HG02763 (cell line): ENCODE results near the gene DPF1.
"Not testable (repeated sequence)": the region's sequence is repeated elsewhere in the genome, so short reads cannot be mapped to it uniquely, and the experiment has no call there.

Experiments used
- ATAC-seq: cut with Tn5 transposase; IDR thresholded peaks from one replicate; pipeline ENCODE4 v1.9.1; 2021; ENCODE audit warnings: mild to moderate bottlenecking, moderate library complexity; ENCODE audit not compliant: unreplicated experiment

The DPF1 gene

DNA sequence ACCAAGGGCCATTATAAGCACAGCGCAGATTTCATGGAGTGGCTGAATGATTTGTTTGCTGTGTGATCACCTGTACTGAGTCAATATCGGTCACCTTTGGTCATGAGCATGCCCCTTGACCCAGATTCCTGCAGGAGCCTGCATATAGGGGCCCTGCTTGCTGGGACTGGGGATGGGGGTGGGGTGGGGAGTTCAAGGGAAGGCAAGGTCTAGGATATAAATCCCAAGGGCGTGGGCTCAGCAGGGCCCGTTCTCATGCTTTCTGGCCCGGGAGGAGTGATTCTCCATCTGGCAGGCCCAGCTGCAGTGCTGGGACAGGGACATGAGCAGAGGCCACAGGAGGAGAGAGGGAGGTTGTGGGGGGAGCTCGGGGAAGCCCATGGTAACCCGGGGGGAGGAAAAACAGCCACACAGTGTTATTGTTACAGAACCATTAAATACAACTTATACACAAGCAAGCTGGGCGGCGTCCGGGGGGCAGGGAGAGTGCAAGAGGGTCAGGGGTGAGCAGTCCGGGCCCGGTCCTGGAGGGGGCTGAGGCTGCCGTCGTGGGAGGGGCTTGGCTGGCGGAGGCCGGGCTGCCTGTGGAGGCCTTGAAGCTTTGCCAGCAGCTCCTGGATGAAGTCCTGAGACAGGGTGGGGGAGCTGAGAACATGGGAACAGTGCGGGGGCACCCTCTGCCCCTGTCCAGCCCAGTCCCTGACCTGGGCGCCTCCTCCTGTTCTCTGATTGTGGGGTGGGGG is 27.0 kb upstream of the DPF1 start:
- no peak for ATAC-seq

DNA sequence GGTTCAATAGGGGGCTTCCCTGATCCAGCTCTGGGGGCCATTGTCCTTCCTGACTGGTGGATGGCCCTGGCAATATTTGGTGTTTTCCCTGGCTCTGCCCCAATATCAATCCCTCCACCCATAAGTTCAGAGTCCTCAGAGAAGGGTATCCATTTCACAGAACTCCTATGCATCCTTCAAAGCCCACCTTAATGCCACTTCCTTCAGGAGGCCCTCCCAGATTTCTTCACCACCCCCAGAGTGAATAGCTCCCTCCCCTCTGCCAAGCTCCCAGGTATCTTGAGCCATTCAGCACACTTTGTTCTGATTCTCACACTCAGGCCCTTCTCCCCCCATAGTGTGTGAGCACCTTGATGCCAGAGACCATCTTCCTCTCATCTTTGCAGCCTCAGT is 26.4 kb upstream of the DPF1 start:
- ATAC-seq, result no peak

DNA sequence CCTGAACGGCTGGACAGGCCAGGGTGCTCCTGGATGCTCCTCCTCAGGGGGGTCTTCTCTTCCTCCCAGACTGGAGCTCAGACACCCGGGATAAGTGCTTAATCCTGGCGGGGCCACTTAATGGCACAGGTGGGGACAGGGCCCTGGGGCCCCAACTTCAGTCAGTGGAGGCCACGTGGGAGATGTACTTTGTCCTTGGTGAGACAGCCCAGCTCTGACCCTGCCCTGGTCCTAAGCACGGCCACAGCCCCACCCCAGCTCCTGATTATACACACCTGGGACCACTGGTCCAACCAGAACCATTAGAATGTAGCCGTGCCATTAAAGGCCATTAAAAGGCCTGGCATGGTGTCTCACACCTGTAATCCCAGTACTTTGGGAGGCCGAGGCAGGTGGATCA is 24.4 kb upstream of the DPF1 start:
- ATAC-seq, result no peak

DNA sequence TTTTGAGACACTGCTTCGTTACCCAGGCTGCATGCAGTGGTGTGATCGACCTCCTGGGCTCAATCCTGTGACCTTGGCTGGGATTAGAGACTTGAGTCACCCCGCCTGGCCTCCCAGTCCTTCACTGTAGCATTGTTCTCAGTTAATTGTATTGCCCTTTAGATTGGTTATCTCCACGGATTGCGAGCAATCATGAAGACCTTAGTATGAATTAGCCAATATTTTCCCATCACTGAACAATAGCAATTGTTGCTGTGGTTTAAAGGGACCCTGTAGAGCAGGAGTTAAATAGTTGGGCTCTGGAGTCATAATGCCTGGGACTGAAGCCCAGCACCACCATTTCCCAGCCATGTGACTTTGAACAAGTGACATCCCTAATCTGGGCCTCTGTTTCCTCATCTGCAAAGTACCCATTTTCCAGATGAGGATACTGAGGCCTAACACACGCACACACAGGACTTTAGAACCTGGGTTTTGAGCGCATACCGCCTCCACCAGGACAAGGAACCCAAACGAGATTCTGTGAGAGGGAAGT is 23.8 kb upstream of the DPF1 start:
- no peak for ATAC-seq

DNA sequence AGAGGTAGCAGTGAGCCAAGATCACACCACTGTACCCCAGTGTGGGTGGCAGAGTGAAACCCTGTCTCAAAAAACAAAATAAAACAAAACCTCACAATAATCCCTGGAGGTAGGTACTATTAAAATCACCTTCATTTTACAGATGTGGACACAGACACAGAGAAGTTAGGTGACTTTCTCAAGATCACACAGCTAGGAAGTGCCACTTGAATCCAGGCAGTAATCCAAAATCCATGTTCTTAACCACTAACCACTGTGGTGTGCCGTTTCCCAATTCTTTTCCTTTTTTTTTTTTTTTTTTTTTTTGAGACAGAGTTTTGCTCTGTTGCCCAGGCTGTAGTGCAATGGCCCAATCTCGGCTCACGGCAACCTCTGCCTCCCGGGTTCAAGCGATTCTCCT is 23.1 kb upstream of the DPF1 start:
- ATAC-seq, result no peak

DNA sequence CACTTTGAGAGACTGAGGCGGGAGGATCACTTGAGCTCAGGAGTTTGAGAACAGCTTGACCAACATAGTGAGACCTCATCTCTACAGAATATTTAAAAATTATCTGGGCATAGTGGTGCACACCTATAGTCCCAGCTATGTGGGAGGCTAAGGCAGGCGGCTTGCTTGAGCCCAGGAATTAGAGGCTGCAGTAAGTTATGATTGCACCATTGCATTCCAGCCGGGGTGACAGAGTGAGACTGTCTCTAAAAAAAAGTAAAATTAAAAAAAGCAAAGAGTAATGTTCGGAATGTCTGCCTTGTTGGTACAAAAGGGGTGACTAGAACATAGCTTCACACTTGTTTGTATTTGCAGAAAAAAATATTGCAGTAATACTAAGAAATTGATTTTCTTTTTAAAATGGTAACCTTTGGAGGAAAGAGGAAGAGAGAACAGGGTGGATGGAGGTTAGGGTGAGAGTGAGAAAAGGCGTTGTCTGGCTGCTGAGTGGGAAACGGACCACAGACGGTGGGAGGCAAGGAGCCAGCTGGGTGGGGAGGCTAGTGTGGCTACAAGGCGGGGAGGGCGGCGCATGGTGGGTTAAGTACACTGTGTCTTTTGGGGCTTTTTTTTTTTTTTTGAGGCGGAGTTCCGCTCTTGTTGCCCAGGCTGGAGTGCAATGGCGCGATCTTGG is 21.9 kb upstream of the DPF1 start:
- no peak for ATAC-seq

DNA sequence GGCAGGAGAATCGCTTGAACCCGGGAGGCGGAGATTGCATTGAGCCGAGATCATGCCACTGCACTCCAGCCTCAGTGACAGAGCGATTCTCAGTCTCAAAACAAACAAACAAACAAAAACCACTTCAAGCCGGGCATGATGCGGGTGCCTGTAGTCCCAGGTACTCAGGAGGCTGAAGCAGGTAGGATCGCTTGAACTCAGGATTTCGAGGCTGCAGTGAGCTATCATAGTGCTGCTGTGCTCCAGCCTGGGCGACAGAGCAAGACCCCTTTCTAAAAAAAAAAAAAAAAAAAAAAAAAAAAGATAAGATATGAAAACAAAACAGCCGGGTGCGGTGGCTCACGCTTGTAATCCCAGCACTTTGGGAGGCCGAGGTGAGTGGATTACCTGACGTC is 19.3 kb upstream of the DPF1 start:
- ATAC-seq, result no peak

DNA sequence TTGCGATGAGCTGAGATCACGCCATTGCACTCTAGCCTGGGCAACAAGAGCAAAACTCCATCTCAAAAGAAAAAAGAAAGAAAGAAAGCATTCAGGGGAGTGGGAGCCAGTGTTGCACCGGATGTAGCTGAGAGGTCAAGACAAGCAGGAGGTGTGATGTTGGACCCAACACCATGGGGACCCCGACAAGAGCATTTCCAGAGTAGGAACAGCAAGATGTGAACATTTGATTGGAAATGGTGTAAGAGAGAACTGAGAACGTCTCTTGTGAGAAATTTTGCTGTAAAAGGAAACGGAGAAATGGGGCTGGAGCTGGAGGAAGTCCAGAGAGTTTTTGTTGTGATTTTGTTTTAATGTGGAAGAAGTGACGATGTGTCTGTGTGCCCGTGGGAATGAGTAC is 15.8 kb upstream of the DPF1 start:
- ATAC-seq, result no peak

DNA sequence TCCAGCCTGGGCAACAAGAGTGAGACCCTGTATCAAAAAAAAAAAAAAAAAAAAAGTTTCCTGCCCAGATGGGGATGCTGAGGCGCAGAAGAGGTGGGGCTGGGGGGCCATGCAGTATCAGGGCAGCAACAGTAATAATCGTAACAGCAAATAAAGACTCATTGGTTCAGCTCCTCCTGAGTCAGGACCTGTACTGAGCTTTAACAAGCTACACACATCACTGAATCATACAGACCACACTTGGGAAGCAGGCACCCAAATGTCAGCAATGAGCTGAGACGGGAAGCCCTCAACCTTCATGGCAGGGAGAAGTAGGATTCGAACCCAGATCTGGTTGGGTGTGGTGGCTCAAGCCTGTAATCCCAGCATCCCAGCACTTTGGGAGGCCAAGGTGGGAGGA is 10.6 kb upstream of the DPF1 start:
- ATAC-seq, result no peak

DNA sequence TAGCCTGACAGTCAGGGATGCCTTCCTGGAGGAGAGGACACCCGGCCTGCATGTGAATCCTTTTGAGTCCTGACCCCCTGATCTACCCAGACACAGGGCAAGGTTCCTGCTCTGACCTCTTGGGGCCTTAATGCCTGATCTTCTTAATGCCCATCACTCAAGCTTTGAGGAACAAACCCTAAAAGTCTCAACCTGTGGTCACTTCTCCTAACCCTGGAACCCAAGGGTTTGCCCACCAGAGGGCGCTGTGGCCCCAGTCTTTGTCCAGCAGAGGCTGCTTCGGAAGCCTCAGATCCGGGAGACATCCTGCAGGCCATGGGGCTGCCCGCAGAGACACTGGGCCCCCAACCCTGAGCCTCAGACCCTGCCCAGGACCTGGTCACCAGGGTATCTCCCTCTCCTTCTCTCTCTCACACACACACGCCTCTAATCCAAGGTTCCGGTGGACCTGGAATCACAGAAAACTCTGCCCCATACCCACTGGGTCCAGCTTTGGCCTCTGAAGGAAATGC is 9.8 kb upstream of the DPF1 start:
- ATAC-seq, result no peak

DNA sequence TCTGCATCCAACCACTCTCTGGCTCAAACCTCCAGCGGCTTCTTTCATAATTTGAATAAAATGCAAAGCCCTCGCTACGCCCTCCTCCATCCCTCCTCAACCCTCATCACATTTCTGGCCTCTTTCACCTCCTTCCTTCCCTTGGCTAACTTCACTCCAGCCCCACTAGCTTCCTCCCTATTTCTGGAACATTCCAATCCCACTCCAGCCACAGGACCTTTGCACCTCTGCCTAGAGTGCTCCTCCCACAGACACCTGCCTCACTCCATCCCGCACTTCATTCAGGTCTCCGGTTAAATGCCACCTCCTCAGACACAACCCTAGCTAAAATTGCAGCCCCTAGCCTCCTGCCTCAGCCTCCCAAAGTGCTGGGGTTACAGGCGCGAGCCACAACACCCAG is 7.9 kb upstream of the DPF1 start:
- ATAC-seq, result no peak

DNA sequence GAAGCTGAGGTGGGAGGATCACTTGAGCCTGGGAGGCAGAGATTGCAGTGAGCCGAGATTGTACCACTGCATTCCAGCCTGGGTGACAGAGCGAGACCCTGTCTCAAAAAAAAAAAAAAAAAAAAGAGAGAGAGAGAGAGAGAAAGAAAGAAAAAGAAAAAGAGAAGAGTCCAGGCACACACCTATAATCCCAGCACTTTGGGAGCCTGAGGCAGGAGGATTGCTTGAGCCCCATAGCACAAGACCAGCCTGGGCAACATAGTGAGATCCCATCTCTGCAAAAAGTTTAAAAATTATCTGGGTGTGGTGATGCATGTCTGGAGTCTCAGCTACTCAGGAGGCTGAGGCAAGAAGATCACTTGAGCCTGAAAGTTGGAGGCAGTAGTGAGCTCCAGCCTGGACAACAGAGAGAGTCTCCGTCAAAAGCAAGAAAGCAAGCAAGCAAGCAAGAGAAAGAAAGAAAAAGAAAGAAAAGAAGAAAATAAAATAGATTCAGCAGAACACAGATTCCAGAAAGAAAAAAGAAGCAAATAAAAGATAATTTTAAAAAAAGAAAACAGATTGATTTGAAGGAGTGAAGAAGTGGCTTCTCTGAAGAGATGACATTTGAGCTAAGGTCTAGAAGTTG is 6.6 kb upstream of the DPF1 start:
- not testable (repeated sequence) for ATAC-seq

DNA sequence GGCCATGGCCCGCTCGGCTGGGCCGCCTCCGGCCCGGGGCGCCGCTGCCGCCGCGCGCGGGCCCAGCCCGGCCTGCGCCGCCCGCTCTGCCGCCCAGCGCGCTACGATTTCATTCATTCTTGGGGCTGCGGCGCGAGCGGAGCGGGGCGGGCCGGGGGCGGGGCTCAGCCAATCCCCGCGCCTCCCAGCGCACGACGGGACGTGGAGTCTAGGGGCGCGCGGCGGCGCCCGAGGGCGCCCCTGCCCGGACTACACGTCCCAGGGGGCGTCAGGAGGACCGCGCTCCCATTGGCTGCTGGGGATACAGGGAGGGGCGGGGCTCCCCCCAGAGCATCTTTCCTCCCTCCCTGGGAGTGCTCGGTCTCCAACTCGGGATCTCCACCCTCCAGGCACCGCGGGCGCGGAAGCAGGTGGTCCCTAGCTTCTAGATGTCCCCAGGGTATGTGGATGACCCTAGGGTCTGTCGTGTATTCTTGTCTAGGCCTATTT is 5.6 kb upstream of the DPF1 start:
- no peak for ATAC-seq

DNA sequence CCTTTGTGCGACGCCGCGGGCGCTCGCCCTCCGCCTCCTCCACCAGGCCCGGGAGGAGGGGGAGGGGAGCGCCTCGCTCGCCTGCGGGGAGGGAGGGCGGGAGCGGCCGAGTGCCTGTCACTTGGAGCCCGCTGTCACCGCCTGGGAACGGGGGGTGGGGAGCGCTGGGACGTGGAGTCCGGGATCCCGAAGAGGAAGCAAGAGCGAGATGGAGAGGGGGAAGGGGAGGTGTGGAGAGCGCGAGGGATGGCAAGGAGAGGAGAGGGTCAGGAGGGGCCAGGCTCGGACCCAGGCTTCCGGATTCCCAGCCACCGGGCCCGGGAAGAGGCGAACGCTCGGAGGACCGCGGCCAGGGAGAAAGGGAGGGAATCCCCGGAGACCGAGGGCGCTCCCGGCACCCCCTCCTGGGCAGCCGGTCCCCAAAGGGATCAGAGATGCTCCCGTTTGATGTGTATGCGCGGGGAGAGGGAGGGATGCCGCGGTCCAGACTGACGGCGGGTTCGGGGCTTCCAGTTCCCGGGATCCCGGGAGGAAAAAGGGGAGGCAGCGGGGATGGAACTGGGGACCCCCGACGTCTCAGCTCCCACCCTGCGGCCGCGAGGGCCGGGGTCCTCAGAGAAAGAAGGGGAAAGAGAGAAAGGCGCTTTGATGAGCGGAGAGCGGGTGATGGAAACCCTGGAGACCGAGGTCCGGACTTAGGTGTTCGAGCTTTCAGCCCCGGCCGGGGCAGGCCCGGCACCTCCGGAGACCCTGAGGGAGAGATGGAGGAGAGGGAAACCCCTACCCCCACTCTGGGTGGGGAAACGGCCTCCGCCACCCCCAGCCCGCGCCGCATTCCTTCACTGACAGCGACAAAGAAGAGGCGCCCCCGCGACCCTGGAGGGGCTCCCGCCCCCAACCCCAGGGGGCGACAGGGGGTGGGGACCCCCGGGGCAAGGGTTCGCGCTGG is 4.7 kb upstream of the DPF1 start:
- no peak for ATAC-seq

DNA sequence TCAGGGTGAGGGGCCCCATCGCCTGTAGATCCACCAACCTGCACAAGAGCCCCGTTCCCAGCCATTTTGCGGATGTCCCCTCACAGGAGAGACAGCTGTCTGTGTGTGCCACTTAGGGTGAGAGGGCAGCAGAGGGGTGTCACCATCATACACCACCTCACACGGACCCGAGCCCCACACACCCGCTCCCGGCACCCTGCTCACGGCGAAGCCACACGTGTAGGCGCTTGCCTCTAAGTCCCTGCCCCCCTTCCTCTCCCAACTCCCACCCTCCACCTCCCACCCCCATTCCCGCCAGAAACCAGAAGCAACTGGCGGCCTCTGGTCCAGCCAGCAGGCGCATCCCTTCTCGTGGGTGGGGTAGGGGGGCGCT is 4.0 kb upstream of the DPF1 start:
- ATAC-seq, result no peak

DNA sequence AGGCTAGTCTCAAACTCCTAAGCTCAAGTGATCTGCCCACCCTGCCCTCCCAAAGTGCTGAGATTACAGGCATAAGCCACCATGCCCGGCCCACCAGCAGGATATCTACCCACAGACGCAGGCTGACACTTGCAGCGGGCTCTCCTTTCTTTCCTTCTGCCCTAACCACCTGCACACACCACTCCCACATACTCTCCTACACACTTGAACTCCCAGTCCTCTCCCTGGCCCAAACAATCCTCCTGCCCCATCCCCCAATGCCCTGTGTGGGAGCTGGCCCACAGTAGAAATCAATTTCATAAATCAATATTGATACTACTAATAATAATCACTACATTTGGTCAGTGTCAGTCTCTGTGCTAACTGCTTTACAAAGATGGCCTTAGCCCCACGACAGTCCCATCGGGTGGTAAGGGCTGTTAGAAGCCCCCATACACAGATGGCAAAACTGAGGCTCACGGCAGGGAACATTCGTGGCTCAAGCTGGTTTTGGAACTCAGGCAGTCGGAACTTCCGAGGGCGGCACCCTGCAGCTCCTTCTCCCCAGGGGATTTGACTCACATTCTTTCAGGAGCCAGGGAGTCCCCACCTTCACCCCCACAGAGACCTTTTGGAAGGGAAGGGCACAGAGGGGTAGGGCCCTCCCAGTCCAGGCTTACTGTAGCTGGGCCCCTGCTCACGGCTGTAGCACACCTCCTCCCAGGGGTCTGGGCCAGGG is 3.4 kb upstream of the DPF1 start:
- no peak for ATAC-seq

DNA sequence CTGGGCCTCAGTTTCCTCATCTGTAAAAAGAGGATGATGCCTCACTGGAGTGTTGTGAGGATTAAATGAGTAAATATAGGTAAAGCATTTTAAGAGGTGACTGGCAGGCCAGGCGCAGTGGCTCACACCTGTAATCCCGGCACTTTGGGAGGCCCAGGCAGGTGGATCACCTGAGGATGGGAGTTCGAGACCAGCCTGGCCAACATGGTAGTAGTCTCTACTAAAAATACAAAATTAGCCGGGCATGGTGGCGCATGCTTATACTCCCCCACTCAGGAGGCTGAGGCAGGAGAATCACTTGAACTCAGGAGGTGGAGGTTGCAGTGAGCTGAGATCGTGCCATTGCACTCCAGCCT is 819 bp upstream of the DPF1 start:
- ATAC-seq, result not testable (repeated sequence)

DNA sequence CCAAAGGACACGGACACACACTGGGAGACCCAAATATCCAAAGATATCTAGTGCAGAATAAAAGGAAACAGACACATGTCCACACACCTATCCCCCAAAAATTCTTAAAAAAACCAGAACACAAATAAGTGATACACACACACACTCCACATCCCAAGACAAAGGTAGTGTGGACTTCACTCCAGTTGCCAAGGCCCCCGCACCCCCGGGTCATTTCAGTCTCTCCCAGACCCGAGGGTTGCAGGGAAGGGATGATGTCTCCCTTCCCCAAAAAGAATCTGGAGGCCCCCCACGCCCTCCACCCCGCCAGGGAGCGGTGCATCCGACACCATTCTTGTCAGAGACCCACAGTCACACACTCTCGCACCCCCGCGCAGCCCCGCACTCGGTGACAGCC is 407 bp downstream of the DPF1 start:
- no peak for ATAC-seq

DNA sequence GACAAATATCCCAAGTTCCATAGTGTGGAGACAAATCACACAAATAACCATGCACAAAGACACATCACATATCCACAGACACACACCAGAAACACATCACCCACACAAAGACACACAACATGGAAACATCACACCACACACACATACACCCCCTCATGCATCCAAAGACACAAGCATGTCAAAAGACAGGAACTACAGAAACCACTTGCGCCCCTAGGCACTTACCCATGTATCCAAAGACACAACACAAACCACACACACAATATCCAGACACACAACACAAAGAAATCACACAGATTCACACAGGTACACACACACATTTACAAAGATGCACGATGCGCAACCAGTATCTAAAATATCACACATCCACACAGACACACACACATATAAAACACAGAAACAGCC is 901 bp downstream of the DPF1 start:
- ATAC-seq, result no peak
